HL-60 (cell line): ENCODE measurements around the gene ZIC5.

Experiments used
- DNase-seq, 2 experiments: peaks; one replicate each; pipeline ENCODE4 v3.0.0-alpha.2; 2010 to 2020; ENCODE audit warnings: low read depth in 1 of 2, low spot score in 1 of 2
- H3K27ac ChIP-seq: fragments of 250-450 bp; sonication (Bioruptor Pico); replicated peaks from 2 replicates; pipeline ENCODE4 v1.5.1; 2020; ENCODE audit warnings: mild to moderate bottlenecking, moderate library complexity
- H3K27me3 ChIP-seq: fragments of 250-450 bp; sonication (Bioruptor Pico); 2 replicates; pipeline ENCODE4 v1.5.1; 2021; ENCODE audit warnings: mild to moderate bottlenecking, moderate library complexity; ENCODE audit not compliant: insufficient read depth, poor library complexity, severe bottlenecking
- H3K4me3 ChIP-seq: replicated peaks from 2 replicates; pipeline ENCODE4 v1.5.1; 2011; ENCODE audit warnings: mild to moderate bottlenecking, control low read depth, low read length; ENCODE audit not compliant: insufficient read depth
- GABPA ChIP-seq: IDR thresholded peaks from 2 replicates; pipeline ENCODE4 v1.6.1; 2012; ENCODE audit warnings: low read depth
- POLR2AphosphoS5 ChIP-seq: IDR thresholded peaks from 2 replicates; pipeline ENCODE4 v1.6.1; 2012; ENCODE audit warnings: low read depth
- SPI1 ChIP-seq: IDR thresholded peaks from 2 replicates; pipeline ENCODE4 v1.6.1; 2012; ENCODE audit warnings: low read depth, mild to moderate bottlenecking, borderline replicate concordance
- TF ChIP-seq, protein P1 (sequence below): IDR thresholded peaks from 2 replicates; pipeline ENCODE4 v1.6.1; 2012; ENCODE audit warnings: low read depth; ENCODE audit not compliant: insufficient replicate concordance
- TF ChIP-seq, protein P2 (sequence below): IDR thresholded peaks from one replicate; pipeline ENCODE4 v1.5.1; 2011; ENCODE audit warnings: low read length, control low read depth, inconsistent platforms; ENCODE audit not compliant: insufficient read depth

The ZIC5 gene

DNA sequence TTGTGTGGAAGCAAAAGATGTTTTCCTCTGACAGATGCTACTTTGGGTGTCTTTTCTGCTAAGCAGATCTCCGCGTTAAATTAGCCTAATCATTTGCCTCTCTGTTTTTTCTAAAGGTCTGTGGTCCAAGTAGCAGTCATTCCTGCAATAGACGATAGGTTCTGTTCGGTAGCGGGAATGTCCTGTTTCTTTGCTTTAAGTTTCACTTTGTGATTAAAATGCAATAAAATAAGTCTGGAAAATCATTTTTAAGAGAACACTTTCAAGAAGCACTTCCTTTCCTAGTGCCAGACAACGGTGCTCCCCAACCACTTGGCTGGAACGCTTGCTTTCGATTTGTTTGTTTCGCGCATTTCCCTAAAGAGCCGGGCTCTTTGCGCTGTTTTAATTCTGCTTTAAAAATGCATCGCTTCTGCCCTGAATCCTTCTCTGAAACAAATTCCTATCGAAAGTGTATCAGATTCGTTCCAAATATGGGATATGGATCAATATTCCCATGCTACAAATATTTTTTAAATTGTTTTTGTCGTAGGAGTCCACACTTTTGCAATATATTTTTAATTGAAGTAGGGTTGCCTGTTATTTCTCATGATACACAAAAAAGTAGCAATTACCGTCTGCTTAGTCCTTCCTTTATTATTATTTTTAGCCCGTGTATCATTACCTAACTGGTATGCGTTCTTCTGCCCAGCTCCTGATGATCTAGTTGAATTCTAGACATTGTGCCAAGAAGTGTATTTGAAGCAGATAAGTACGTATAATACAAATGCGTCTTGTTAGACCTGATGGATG is 24.2 kb upstream of the ZIC5 start:
- no peak overlapping the region for H3K27ac ChIP-seq
- peaks cover 93% of the 10 kb centered on the region for H3K27me3 ChIP-seq
- DNase-seq: no peak
- TF ChIP-seq POLR2AphosphoS5: no peak
- TF ChIP-seq, protein P1, sequence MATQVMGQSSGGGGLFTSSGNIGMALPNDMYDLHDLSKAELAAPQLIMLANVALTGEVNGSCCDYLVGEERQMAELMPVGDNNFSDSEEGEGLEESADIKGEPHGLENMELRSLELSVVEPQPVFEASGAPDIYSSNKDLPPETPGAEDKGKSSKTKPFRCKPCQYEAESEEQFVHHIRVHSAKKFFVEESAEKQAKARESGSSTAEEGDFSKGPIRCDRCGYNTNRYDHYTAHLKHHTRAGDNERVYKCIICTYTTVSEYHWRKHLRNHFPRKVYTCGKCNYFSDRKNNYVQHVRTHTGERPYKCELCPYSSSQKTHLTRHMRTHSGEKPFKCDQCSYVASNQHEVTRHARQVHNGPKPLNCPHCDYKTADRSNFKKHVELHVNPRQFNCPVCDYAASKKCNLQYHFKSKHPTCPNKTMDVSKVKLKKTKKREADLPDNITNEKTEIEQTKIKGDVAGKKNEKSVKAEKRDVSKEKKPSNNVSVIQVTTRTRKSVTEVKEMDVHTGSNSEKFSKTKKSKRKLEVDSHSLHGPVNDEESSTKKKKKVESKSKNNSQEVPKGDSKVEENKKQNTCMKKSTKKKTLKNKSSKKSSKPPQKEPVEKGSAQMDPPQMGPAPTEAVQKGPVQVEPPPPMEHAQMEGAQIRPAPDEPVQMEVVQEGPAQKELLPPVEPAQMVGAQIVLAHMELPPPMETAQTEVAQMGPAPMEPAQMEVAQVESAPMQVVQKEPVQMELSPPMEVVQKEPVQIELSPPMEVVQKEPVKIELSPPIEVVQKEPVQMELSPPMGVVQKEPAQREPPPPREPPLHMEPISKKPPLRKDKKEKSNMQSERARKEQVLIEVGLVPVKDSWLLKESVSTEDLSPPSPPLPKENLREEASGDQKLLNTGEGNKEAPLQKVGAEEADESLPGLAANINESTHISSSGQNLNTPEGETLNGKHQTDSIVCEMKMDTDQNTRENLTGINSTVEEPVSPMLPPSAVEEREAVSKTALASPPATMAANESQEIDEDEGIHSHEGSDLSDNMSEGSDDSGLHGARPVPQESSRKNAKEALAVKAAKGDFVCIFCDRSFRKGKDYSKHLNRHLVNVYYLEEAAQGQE: no peak
- no peak for TF ChIP-seq GABPA
- TF ChIP-seq, protein P2, sequence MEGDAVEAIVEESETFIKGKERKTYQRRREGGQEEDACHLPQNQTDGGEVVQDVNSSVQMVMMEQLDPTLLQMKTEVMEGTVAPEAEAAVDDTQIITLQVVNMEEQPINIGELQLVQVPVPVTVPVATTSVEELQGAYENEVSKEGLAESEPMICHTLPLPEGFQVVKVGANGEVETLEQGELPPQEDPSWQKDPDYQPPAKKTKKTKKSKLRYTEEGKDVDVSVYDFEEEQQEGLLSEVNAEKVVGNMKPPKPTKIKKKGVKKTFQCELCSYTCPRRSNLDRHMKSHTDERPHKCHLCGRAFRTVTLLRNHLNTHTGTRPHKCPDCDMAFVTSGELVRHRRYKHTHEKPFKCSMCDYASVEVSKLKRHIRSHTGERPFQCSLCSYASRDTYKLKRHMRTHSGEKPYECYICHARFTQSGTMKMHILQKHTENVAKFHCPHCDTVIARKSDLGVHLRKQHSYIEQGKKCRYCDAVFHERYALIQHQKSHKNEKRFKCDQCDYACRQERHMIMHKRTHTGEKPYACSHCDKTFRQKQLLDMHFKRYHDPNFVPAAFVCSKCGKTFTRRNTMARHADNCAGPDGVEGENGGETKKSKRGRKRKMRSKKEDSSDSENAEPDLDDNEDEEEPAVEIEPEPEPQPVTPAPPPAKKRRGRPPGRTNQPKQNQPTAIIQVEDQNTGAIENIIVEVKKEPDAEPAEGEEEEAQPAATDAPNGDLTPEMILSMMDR: no peak
- TF ChIP-seq SPI1: no peak
- no peak overlapping the region for H3K4me3 ChIP-seq

DNA sequence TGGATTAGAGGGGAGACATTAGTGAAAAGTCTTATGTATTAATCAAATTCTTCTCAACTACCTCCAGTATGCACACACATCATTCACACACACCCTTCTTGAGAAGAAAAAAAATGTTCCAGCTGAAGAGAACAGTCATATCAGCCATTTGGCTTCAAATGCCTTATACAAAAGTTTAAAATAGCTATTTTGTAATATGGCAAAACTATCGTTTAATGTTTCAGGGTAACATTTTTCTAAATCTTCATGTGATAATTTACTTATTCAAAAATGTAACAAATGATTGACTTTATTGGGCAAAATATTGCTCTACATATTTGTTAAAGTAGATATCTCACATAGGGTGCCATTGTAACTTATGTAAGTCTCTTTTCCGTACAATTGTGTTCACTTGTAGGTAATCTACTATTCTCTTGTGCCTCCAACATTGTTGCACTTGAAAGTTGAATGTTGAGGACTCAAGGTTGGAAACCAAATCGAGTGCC is 23.6 kb upstream of the ZIC5 start:
- Histone ChIP-seq H3K4me3 (no peak overlapping the region), H3K27me3 (peaks cover 97% of the 10 kb centered on the region), H3K27ac (no peak overlapping the region)
- TF ChIP-seq, protein P1: no peak
- TF ChIP-seq, protein P2: no peak
- TF ChIP-seq POLR2AphosphoS5 (no peak), GABPA (no peak), SPI1 (no peak)
- DNase-seq: no peak

DNA sequence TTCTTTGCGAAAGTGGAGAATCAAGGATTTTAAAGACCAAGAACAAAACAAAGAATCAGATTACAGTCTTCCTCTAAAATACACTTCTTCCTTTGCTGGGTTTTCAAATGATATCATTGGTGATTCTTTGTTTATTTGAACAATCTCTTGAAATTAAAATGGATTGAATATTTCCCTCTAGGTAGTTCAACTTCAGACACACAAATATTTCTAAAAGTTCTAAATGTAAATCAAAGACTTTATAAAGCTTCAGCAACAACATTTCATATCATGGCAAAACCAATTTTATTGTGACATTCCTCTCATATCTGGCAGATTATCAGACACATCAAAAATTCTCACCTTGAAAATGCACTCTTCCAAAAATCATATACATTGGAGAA is 23.1 kb upstream of the ZIC5 start:
- H3K27ac ChIP-seq: no peak overlapping the region
- DNase-seq: no peak
- TF ChIP-seq SPI1 (no peak), POLR2AphosphoS5 (no peak), GABPA (no peak)
- TF ChIP-seq, protein P2: no peak
- TF ChIP-seq, protein P1: no peak
- H3K27me3 ChIP-seq: peaks cover 98% of the 10 kb centered on the region
- no peak overlapping the region for H3K4me3 ChIP-seq
